Head of caudate nucleus (tissue), 42 donors: ENCODE measurements around the gene TEX2.
"Not testable (repeated sequence)": the region's sequence is repeated elsewhere in the genome, so short reads cannot be mapped to it uniquely, and the experiment has no call there.

ENCODE experiments used
- DNase-seq, 42 donors: peaks; one replicate each; pipeline versions ENCODE4 v3.0.0 to v3.0.0-alpha.2; 2020 to 2021; ENCODE audit warnings: mixed read lengths in 7 of 42
- intact Hi-C: fragments of 100-400 bp; cut with DNase I; formaldehyde crosslinking; loops from one replicate; pipeline ENCODE4 v1.15.0; 2022

Gene TEX2

DNA sequence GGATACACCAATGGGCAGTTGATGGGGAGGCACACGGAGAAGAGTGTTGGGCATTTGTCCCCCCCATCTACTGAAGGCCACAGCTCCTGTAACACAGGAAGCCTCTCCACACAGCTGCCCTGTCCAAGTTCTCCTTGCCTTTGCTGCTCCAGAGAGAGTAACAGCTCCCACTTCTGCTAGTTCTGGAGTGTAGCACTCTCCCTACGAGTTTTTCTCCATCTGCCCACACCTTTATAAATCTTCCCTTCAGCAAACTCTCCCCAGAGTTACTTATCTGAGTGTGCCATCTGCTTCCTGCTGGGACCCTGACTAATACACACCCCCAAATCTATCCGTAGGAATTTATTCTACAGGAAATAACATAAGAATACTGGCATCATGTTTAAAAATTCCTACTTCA lies 90.5 kb downstream of the TEX2 start:
- intact Hi-C loops, result no loop called here
- DNase-seq, result no peak

DNA sequence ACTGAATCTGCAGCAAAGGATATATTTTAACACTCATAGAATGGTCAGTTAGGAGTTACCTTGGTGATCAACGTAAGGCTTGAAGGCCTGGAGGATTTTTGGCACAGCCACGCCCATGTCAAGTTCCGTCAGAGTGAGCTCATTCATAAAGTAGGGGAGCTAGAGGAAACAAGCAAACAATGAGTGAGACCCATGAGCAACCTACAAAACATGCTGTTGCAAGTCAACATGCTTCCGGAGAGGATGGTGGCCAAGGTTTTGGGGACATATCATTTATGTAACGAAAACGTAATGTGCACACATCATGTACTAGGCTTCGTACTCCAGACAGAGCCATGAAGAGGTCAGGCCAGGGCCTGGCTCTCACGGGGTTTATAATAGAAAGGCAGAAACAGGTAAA lies 92.0 kb downstream of the TEX2 start:
- DNase-seq, result no peak
- intact Hi-C loops, result no loop called here

DNA sequence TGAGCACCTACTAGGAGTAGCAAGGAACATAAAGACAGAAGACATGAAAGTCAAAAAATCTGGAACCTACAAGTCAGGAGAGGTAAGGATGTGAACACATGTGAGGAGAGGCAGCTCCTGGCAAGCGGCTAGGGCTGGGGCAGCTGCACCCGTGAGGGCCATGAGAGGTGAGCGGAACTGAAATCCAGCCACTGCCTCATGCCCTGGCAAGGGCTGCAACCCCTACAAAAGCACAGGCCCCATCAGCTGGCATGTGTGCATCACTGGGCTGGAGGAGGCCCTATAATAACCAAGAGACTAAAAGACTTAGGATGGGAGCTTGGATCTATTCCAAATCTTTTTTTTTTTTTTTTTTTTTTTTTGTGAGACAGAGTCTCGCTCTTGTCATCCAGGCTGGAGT lies 92.8 kb downstream of the TEX2 start:
- intact Hi-C loops, result no loop called here
- no peak for DNase-seq

DNA sequence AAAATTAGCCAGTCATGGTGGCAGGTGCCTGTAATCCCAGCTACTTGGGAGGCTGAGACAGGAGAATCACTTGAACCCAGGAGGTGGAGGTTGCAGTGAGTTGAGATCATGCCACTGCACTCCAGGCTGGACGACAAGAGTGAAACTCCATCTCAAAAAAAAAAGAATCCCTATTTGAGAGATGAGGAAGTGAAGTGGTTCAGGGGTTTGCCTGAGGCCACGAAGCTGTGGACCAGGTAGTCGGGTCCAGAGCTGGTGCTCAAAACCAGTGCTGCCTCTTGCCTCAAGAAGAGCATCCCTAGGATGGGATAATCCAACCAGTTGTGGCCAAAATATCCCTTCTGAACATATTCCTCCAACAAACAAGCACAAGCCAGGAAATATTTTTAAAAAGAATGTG lies 95.4 kb downstream of the TEX2 start:
- DNase-seq, intact Hi-C loops: not testable (repeated sequence)

DNA sequence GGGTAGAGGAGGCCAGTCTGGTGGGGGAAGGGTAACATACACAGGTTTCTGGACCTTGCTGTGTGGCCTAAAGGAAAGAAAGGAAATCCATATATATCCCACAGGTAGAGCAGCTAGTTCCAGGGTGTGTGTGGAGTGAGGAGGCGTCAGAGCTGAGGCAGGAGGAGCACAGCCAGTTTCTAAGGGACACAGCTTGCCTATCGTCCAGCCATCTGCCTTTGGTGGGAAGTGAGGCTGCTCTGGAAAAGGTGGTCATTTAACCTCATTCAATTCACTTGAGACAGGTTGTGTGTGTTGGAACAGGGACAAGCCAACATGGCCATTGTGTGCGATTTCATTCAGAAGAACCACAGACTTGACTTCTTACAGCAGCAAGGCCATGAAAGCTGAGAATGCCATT lies 96.2 kb downstream of the TEX2 start:
- DNase-seq, result no peak

DNA sequence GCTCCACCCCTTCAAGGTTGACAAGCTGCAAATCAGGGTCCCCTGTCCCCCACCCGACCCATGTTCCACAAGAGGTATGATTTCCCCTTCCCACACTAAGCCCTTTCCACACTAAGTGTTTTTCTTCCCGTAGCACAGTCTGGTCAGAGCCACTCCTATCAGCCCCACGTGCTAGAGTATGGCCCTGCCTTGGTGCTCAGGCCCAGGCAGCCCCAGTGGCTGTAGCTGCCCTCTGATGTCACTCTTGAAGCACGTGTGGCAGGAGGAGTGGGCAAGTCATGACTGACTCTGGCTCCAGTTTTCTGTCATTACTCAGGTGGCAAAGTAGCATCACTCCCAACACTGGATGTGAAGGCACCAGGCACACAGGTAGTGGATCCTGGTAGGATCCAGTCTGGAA lies 97.7 kb downstream of the TEX2 start:
- intact Hi-C loops, result no loop called here
- no peak for DNase-seq

More for the DNA sequence above, 96.2 kb downstream of the TEX2 start:
- intact Hi-C loops, result no loop called here

DNA sequence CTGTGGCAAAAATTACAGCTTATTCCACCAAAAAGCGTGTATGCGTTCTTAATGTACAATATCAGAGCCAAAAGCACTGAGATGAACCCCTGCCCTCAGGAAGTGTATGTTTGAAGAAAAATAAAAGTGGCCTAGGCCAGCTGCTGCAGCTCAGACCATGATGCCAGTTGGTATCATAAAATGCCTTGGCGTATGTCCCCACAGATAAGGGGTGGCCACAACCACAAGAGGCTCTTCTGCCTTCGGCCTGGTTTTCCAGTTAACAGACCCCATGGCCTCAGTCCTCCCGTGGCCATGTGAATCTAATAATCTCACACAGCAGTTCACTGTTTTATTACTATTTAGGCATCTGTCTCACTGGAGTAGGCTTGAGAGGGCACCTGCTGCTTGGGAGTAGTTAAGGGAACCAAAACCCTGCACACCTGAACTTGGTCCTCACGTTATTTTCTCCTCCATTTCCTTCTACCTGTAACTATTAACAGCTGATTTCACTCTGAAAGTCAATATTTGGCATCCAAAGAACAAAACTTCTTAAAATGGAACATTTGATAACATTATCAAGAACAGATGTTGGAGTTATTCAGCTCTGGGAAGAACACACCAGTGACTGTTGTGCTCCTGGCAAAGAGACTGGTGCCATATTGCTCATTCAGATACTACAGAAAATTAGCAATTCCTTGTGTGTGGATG lies 98.3 kb downstream of the TEX2 start:
- DNase-seq, result no peak
- intact Hi-C loops, result no loop called here

DNA sequence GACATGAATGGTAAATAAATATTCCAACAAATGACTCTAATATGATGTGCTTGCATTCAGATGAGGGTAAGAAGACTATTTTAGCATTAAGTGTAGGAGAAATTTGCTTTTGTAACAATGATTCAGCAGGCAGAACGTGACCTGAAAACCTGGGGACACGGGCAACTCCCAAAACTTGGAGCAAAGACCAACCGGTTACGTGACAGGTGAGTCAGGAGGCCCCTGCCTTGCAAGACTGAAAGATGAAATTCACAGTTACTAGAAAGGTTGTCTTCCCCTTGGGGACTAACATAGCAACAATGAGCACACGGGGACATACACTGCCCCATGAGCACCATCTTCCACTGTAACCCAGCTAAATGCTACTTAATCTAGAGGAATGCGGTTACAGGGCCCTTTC lies 99.6 kb downstream of the TEX2 start:
- intact Hi-C loops, result no loop called here

DNA sequence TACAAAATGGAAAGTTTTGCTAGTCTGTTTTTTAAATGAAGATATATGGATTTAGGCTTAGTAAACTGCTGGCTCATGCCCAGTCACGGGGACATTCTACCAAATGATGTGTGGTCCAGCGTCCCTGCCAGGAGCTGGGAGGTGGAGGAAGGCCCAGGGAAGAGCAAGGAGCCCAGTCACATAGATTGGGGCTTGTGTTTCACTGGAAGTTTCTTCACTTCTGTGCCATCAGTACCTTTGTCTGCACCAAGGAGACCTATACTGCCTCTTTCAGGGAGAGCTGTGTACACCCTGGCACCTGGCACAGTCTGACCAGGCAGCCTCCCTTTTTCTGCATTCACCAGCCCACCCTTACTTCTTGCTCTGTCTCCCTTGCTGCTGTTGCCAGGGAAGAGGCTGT lies 100.5 kb downstream of the TEX2 start:
- intact Hi-C loops, result no loop called here

More for the DNA sequence above, 99.6 kb downstream of the TEX2 start:
- DNase-seq, result peak in 25 of 42 donors; percentile 23 to 73 (median 46)

DNA sequence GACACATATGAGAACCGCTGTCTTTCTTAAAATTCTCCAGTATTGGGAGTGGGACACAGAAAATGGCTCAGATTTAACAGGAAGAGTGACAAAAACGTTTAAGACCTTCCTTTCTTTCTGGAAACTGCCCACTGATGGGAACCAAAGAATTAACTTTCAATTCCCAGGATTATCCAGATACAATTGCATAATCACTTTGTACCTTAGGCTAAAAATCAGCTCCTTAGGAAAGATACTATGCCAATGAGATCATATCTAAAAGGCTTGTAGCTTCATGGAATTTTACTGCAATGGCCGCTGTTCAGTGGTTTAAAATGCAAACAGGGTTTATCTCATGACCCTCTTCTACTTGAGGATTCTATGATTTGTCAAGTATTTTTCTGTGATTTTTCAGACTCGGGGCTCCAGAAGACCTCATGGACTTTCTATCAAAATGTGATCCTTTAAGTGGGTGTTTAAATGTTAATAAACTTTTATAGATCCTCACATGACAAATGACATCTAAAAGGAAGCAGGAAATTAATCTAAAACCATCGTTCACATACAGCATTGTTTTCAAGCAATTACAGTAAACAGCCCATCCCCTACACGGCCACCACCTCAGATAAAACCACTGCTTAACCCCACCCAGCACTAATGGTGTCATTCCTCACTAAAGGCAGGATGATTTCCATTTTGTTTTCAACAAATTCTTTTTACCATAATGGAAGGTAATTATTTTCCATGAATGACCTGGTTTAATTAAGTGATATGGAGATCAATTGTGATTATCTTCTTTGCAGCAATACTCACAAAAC lies 101.5 kb downstream of the TEX2 start:
- intact Hi-C loops, result no loop called here
- DNase-seq, result no peak

More for the DNA sequence above, 100.5 kb downstream of the TEX2 start:
- DNase-seq, result no peak

DNA sequence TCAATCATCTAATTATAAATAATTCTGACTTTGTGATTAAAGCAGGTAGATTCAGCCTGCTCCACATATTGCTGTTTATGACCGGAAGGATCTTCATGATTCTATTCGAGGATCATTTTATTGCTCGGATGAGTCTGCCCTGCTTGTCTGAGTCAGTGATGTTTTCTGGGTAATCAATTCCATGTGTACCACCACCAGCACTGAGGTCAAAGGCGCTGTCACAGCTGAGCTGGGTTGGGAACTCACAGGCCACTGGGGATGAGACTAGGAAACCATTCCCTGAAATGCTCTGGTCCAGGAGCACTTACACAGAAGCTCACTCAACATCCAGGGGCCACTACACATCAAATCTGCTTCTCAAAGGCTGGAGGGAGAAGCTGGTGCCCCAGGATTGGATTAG lies 102.7 kb downstream of the TEX2 start:
- intact Hi-C loops, result no loop called here
- DNase-seq, result no peak

DNA sequence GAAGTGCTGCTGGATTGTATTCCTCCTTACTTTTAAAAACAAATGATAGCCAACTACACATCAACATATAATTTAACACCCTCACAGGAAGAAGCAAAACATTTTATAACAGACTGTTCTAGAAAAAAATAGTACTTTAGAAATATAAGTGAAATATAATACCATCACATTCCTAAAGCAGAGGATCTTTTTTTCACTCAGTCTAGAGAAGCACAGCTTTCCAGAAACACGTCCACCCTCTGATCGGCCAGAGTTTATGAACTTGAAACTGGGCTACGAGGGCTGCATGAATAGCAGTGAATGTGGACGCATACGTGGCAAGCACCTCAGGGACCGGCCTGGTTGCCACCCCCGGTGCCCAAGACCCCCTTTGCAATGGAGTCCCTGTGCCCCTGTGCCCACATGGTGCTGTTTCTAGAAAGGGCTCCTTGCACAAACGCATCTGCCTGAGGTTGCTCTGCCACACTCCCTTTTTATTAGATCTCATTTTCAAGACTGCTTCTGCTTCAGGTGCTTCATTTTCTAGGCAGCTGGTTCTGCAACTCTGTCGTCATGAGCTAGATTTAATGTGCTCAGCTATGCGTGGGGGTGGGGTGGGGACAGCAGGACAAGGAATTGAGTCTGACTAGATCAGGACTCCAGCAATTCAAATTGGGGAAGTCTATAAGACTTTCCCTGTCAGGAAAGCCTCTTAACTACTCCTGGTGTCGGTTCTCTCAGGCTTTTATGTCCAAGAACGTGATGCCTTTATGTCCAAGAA lies 104.0 kb downstream of the TEX2 start:
- intact Hi-C loops, result loop anchor here (5.0 kb wide), 1 partner anchor 103 kb away; the partner anchor contains the start of gene TEX2
- peak in 1 of 42 donors; percentile 20 for DNase-seq

DNA sequence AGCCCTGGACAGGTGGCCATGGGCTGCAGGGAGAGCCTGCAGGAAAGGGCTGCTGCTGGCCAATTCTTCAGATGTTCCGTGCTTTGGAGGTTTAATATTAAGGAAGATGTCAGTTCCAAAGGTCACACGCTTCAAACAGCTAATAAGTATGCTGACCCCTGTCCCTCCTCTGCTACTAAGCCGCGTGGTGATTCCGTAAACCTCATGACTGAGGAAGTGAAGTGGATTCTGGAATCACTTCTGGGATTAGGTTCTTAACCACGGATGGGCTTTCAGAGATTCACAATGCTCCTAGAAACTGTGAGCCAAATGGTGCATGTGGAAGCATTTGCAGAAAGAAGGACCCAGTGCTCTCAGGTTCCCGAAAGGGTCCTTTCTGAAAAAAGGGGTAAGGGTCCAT lies 104.7 kb downstream of the TEX2 start:
- intact Hi-C loops, result loop anchor here (5.0 kb wide), 1 partner anchor 104 kb away; the partner anchor contains the start of gene TEX2
- DNase-seq, result no peak

DNA sequence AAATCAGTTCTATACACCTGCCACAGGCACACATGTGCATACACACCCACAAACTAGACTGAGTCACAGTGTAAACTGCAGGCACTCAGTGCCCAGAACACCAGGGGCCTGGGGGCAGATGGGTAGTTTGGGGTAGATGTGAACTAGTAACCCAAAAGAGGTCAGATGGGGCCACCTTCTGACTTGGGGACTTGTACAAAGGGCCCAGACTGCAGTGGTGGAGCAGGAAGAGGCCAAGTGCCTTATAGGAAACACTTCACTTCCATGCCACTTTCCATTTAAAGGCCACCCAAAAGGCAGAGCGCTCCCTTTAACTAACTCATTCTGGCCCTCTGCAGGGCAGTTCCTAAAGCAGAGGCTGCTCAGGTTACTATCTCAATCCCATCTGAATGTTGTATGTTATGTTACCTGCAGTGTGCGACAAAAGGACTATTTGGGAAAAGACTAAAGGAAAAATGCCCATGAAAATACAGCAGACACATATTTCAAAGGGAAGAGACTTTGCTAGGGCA lies 105.3 kb downstream of the TEX2 start:
- DNase-seq, result no peak
- intact Hi-C loops, result loop anchor here (5.0 kb wide), 1 partner anchor 105 kb away; the partner anchor contains the start of gene TEX2

DNA sequence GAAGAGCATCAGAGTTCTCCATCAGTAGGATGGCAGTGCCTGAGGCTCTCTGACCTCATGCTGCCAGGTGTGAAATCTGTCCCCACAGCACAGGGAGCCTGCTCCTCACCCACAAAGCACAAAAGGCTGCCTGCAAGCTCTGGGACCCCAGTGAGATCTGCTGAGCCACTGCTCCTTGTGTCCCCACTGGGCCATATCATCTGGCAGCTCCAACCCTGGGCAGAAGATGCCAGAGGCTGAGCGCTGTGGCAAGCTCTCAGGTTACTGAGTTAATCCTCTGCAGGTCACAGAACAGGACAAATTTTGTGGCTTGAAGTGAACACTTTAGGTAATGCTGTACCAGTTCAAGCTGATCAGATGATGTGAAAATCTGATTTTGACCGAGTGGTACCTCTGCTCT lies 106.4 kb downstream of the TEX2 start:
- no peak for DNase-seq
- intact Hi-C loops, result loop anchor here (5.0 kb wide), 1 partner anchor 106 kb away; the partner anchor contains the start of gene TEX2

DNA sequence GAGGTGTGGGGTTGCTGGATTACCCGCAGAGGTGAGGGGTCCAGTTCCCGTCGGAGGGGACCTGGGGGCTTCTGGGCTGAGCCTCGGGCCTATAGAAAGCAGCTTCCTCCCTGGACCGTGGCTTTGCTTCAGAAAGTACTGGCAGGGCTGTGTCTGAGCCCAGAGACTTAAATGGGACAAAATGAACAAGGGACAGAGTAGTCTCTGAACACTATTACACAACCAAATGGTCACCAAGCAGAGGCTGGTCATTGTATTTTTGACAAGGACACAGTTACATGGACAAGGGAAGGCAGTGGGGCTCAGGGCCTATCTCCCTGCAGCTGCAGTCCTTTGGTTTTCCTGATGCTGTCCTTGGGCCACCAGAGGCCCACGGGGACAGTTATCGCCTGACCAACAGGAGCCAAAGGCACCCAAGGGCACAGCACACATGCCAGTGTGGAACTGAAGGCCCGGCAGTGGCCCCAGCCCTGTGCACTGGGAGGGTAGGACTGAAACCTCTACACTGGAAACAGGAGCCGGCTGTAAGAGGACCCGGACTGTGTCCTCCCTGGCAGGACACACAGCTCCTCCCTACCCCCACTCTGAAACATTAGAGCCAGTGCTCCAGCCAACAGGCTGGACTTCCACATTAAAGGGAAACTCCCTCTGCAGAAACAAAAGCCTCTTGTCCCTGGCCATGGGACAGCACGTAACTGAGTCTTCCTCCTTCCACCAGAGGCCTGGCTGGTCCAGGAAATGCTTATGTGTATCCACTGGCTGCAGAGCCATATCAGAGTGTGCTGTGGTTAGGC lies 107.1 kb downstream of the TEX2 start:
- intact Hi-C loops, result loop anchor here (5.0 kb wide), 1 partner anchor 106 kb away; the partner anchor contains the start of gene TEX2
- DNase-seq, result peak; percentile 43 to 94 (median 83)

DNA sequence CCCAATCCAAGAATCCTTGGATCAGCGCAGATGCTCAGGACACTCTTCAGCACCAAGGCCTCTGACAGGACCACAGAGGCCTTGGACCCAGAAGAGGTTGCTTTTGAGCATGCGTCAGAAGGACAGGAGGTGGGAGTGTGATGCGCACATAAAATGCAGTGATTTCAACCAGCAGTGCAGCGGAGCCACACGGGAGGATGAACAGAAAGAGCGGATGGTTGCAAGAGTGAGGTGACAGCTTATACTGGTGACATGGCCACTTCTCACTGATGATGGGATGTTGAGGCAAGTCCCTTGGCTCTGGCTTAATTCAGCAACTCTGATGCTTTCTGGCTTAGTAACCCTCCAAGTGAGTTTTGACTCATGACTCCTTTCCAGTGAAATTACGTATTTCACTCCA lies 107.9 kb downstream of the TEX2 start:
- intact Hi-C loops, result loop anchor here (5.0 kb wide), 1 partner anchor 107 kb away; the partner anchor contains the start of gene TEX2
- no peak for DNase-seq

DNA sequence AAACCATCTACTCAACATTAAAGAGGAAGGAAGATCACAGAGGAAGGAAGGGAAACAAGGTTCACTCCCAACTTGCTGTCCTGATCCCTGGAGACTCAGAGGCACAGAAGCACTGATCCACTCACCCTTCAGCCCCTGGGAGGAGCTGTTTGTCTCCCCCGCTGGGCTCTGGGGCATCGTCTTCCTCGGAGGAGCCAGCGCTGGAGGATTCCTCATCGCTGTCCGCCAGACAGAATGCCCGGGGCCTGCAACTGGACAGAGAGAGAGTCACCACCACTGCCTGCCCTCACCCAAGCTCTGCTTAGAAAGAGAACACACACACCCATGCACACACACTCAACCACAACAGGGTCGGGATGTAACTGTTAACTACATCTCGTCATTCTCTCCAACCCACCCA lies 108.3 kb downstream of the TEX2 start:
- intact Hi-C loops, result loop anchor here (5.0 kb wide), 1 partner anchor 108 kb away; the partner anchor contains the start of gene TEX2
- DNase-seq, result peak in 32 of 42 donors; percentile 16 to 86 (median 52)
